Stomach (tissue), 9 donors: ENCODE results near the gene ARHGEF1. TPM values are rescaled to one million over a fixed set of nuclear protein-coding genes. Genes with fewer than 3 reads are reported as not detected.
A peak's percentile ranks its signal among the peaks of the same experiment; 100 is the strongest.

Experiments used
- DNase-seq, 2 donors: peaks; one replicate each; pipeline versions ENCODE4 v3.0.0 to v3.0.0-alpha.2; 2013 to 2019
- H3K27ac ChIP-seq, 5 donors: fragments of 200-600 bp in 4 of 5; sonication (generic) in 4 of 5; one replicate each; pipeline ENCODE4 v1.5.1; 2013 to 2019; ENCODE audit warnings: mild to moderate bottlenecking in 1 of 5, moderate library complexity in 1 of 5
- H3K27me3 ChIP-seq, 3 donors: fragments of 200-600 bp; sonication (generic); one replicate each; pipeline ENCODE4 v1.5.1; 2017 to 2019; ENCODE audit warnings: mixed run types in 1 of 3
- H3K36me3 ChIP-seq, 4 donors: fragments of 200-600 bp; sonication (generic); 1 replicate in 3 of 4; 2 replicates in 1 of 4; pipeline ENCODE4 v1.5.1; 2016 to 2019
- H3K4me1 ChIP-seq, 4 donors: fragments of 200-600 bp; sonication (generic); one replicate each; pipeline ENCODE4 v1.5.1; 2016 to 2019
- H3K4me3 ChIP-seq, 4 donors: fragments of 200-600 bp; sonication (generic) in 3 of 4; one replicate each; pipeline ENCODE4 v1.5.1; 2016 to 2019; ENCODE audit warnings: mild to moderate bottlenecking in 1 of 4
- H3K9me3 ChIP-seq, 4 donors: fragments of 200-600 bp; sonication (generic); one replicate each; pipeline ENCODE4 v1.5.1; 2016 to 2019
- EP300 ChIP-seq: sonication (generic); formaldehyde crosslinking; IDR thresholded peaks from one replicate; pipeline ENCODE4 v1.6.1; 2017; ENCODE audit warnings: antibody characterized with exemption
- POLR2A ChIP-seq, 4 donors: fragments of 450-650 bp; IDR thresholded peaks; one replicate each; pipeline ENCODE4 v1.6.1; 2016; ENCODE audit warnings: antibody characterized with exemption in 4 of 4, control low read depth in 2 of 4, mild to moderate bottlenecking in 1 of 4, moderate library complexity in 1 of 4
- POLR2AphosphoS5 ChIP-seq, 3 donors: sonication (generic); formaldehyde crosslinking; IDR thresholded peaks; one replicate each; pipeline ENCODE4 v1.6.1; 2016; ENCODE audit warnings: antibody characterized with exemption in 3 of 3
- WGBS, 5 donors: extraction: QIAGEN DNeasy Blood & Tissue Kit in 3 of 5; methylation state at CpG; one replicate each; pipeline versions ENCODE4 v1.1.5 to v1.1.7; 2013 to 2018; 5-methylcytosine and 5-hydroxymethylcytosine counted together
- intact Hi-C: fragments of 100-400 bp; cut with DNase I; formaldehyde crosslinking; loops from one replicate; pipeline ENCODE4 v1.15.1; 2023; ENCODE audit warnings: low total_unique reads
- polyA plus RNA-seq, 3 donors: library from polyadenylated mRNA; stranded (reverse); fragments of 200-250 nt; gene quantifications; one replicate each; pipeline ENCODE4 v1.2.3, GENCODE V29; 2013
- total RNA-seq, 5 donors: library from RNA; depleted of rRNA; stranded (reverse); fragments of >200 nt; gene quantifications; one replicate each; pipeline versions ENCODE4 v1.1.0 to v1.2.3, GENCODE V29; 2014 to 2016
- TF ChIP-seq, protein P1 (sequence below), 7 experiments: fragments of 450-650 bp in 4 of 7; fragments of 200-600 bp in 3 of 7; sonication (generic) in 3 of 7; IDR thresholded peaks; one replicate each; pipeline ENCODE4 v1.5.1; 2016 to 2019; ENCODE audit warnings: antibody characterized with exemption in 7 of 7, control low read depth in 2 of 7, mild to moderate bottlenecking in 1 of 7
- donor health status: healthy with polysubstance abuse.
- donor health status: Bipolar disorder and iron deficiency.
- donor health status: healthy.

The ARHGEF1 gene
- total and polyA plus RNA-seq, 8 donors: 40.8 to 329 (median 143) TPM

DNA sequence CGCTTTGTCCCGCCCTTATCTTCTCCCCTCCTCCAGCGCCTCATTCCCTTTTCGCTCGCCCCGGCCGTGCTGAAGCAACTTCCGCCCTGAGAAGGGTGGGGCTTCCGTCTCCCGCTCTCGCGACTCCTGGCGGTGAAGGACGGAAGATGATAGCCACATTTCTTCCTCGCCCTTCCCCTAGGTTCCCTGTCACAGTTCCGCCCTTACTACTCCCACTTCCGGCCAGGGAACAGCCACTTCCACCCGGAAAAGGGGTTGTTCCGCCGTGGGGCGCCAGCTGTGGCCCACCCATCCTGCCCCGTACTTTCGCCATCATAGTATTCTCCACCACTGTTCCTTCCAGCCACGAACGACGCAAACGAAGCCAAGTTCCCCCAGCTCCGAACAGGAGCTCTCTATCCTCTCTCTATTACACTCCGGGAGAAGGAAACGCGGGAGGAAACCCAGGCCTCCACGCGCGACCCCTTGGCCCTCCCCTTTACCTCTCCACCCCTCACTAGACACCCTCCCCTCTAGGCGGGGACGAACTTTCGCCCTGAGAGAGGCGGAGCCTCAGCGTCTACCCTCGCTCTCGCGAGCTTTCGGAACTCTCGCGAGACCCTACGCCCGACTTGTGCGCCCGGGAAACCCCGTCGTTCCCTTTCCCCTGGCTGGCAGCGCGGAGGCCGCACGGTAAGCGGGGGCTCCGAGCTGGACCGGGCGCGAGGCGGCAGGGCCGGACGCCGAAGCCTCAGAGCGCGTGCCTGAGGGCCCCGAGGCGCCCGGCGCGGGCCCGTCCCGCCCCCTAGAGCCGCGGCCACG lies 23.2 kb upstream of the ARHGEF1 start, which contains the start of gene RPS19:
Gene RPS19 (plus strand): TSS at position 638 of the 801 bp plus-strand sequence. CDS start 520 bp downstream, outside the sequence.
- Histone ChIP-seq H3K36me3 (peaks cover 36 to 40% (median 38%) of the 10 kb centered on the region in 4 donors), H3K4me3 (peak within 1 kb of the TSS; percentile 78 to 96 (median 83)), H3K9me3 (no peaks in the 10 kb centered on the region), H3K27ac (peak within 1 kb of the TSS; percentile 94 to 97 (median 96)), H3K4me1 (peaks cover 26 to 53% (median 49%) of the 10 kb centered on the region in 4 donors), H3K27me3 (no peaks in the 10 kb centered on the region)
- TF ChIP-seq EP300 (peak; percentile 48), POLR2AphosphoS5 (IDR thresholded peaks at IDR 0.05) (peak; percentile 88 to 98 (median 92)), POLR2A (IDR thresholded peaks at IDR 0.05) (no peak)
- TF ChIP-seq, protein P1, sequence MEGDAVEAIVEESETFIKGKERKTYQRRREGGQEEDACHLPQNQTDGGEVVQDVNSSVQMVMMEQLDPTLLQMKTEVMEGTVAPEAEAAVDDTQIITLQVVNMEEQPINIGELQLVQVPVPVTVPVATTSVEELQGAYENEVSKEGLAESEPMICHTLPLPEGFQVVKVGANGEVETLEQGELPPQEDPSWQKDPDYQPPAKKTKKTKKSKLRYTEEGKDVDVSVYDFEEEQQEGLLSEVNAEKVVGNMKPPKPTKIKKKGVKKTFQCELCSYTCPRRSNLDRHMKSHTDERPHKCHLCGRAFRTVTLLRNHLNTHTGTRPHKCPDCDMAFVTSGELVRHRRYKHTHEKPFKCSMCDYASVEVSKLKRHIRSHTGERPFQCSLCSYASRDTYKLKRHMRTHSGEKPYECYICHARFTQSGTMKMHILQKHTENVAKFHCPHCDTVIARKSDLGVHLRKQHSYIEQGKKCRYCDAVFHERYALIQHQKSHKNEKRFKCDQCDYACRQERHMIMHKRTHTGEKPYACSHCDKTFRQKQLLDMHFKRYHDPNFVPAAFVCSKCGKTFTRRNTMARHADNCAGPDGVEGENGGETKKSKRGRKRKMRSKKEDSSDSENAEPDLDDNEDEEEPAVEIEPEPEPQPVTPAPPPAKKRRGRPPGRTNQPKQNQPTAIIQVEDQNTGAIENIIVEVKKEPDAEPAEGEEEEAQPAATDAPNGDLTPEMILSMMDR (IDR thresholded peaks at IDR 0.05): peak in 6 of 7 experiments; percentile 44 to 93 (median 70)
- DNase-seq: peak; percentile 99
- WGBS, 5 donors: 0 to 1% (median 0%) methylated on average over 34 to 76 of the region's 76 CpGs
- intact Hi-C loops: no loop called here

DNA sequence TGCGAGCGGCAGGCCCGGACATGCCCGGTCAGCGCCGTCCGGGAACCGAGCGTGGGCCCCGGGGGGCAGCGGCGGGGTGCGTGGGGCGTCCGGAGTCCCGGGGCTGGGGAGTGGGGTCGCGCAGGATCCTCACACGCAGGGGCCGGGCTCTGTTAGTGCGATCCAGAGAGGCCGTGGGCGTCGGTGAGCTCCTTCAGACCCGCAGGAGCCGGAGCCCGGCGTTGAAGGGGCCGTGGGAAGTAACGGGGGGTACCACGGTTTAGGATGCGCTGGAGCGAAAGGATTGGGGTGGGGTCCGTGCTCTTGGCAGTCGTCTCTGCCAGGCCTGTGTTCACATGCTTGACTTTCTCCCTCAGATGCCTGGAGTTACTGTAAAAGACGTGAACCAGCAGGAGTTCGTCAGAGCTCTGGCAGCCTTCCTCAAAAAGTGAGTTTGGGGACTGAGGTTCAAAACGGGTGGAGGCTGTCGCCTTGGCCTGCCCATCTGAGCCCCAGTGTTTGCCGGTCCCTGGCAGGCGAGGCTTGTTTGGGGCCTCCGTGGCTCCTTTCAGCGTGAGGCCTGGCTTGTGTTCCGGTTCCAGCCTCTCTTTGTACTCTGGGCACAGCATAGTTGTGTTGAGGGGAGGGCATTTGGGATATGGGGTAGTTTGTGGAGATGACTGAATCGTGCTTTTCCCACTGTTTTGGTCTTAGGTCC lies 22.4 kb upstream of the ARHGEF1 start:
- Histone ChIP-seq H3K27ac (peak overlapping the region; percentile 94 to 97 (median 96)), H3K4me3 (peak overlapping the region; percentile 78 to 96 (median 83)), H3K27me3 (no peaks in the 10 kb centered on the region), H3K4me1 (peaks cover 27 to 61% (median 56%) of the 10 kb centered on the region in 4 donors), H3K36me3 (peaks cover 43 to 48% (median 45%) of the 10 kb centered on the region in 4 donors), H3K9me3 (no peaks in the 10 kb centered on the region)
- intact Hi-C loops: no loop called here
- WGBS, 5 donors: 0 to 1% (median 1%) methylated on average over 15 to 45 of the region's 45 CpGs
- DNase-seq: peak in 1 of 2 donors; percentile 69
- TF ChIP-seq, protein P1 (IDR thresholded peaks at IDR 0.05): no peak
- no peak for TF ChIP-seq POLR2A (IDR thresholded peaks at IDR 0.05)
- no peak for TF ChIP-seq POLR2AphosphoS5 (IDR thresholded peaks at IDR 0.05)
- no peak for TF ChIP-seq EP300

DNA sequence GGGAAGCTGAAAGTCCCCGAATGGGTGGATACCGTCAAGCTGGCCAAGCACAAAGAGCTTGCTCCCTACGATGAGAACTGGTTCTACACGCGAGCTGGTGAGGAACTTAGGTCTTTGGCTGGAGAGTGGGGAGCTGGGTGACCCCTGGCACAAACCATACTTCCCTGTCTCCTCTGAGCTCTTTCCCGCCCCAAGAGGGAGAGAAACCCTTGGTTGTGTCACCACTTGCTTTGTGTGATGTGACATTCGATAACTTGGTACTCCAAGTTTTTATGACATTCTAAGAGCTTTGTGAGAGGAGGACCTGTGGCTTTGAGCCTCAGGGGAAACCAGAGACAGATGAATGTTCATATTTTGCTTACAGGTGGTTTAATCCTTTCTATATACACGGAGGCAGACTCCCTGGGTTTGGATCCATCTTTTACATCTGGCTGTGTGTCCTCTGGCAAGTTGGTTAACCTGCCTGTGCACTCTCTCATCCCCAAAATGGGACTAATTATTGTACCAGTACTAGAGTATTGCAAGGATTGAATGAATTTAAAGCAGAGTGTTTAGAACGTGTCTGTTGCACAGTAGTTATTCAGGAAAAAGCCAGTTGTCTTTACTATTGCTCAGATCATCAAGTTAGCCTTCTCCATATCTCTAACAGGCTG lies 21.7 kb upstream of the ARHGEF1 start:
- TF ChIP-seq, protein P1 (IDR thresholded peaks at IDR 0.05): no peak
- TF ChIP-seq POLR2AphosphoS5 (IDR thresholded peaks at IDR 0.05): no peak
- no peak for TF ChIP-seq POLR2A (IDR thresholded peaks at IDR 0.05)
- no peak for TF ChIP-seq EP300
- H3K36me3 ChIP-seq: peaks cover 45 to 54% (median 51%) of the 10 kb centered on the region in 4 donors
- H3K27me3 ChIP-seq: no peaks in the 10 kb centered on the region
- 16 to 25% (median 18%) methylated on average over 9 of the region's 9 CpGs for WGBS, 5 donors
- H3K27ac ChIP-seq: peak overlapping the region in 4 of 5 donors; percentile 94 to 96 (median 96)
- peaks cover 27 to 66% (median 62%) of the 10 kb centered on the region in 4 donors for H3K4me1 ChIP-seq
- no peaks in the 10 kb centered on the region for H3K9me3 ChIP-seq
- intact Hi-C loops: no loop called here
- peak overlapping the region; percentile 78 to 96 (median 83) for H3K4me3 ChIP-seq
- DNase-seq: no peak

DNA sequence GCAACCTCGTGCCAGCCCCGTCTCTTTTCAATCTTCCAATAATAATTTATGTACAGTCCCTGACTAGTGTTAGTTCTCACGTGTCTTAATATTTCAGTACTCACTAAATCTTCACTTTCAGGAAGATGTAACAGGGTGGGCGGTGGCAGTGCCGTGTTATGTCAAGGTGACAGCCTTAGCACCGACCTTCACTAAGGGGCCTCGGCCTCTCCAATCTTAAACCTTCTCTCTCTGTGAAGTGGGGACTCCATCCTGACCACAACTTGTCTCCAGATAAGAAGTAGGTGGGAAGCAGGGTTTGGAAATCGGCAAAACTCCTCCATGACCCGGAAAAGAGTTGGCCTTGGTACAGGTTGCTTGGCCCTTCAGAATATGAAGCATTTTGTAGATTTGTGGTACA lies 21.1 kb upstream of the ARHGEF1 start:
- peaks cover 51 to 60% (median 57%) of the 10 kb centered on the region in 4 donors for H3K36me3 ChIP-seq

More for the DNA sequence above, 21.1 kb upstream of the ARHGEF1 start:
- Histone ChIP-seq H3K4me3 (peak overlapping the region in 2 of 4 donors; percentile 78 to 79), H3K9me3 (no peaks in the 10 kb centered on the region), H3K27ac (no peak overlapping the region), H3K27me3 (no peaks in the 10 kb centered on the region), H3K4me1 (peaks cover 27 to 72% (median 68%) of the 10 kb centered on the region in 4 donors)
- 41 to 60% (median 47%) methylated on average over 9 of the region's 9 CpGs for WGBS, 5 donors
- TF ChIP-seq POLR2A (IDR thresholded peaks at IDR 0.05): no peak
- TF ChIP-seq, protein P1 (IDR thresholded peaks at IDR 0.05): no peak
- TF ChIP-seq EP300: no peak
- TF ChIP-seq POLR2AphosphoS5 (IDR thresholded peaks at IDR 0.05): no peak
- intact Hi-C loops: no loop called here
- no peak for DNase-seq
